Esophagus squamous epithelium (tissue), 5 donors: ENCODE results near the gene FTSJ1. TPM values are rescaled to one million over a fixed set of nuclear protein-coding genes. Genes with fewer than 3 reads are reported as not detected.

ENCODE experiments used
- DNase-seq: peaks from one replicate; lab custom pipeline; 2025; lab: John Stamatoyannopoulos, UW
- H3K27ac ChIP-seq, 4 donors: fragments of 200-600 bp; sonication (generic); one replicate each; pipeline ENCODE4 v1.5.1; 2016 to 2019; ENCODE audit warnings: mild to moderate bottlenecking in 1 of 4
- H3K27me3 ChIP-seq, 4 donors: fragments of 200-600 bp; sonication (generic); 1 replicate in 3 of 4; 2 replicates in 1 of 4; pipeline versions ENCODE4 v1.5.1 to v1.6.0; 2017 to 2021; ENCODE audit warnings: antibody characterized with exemption in 1 of 4
- H3K36me3 ChIP-seq, 3 donors: fragments of 200-600 bp; sonication (generic); one replicate each; pipeline ENCODE4 v1.5.1; 2016 to 2019
- H3K4me1 ChIP-seq, 3 donors: fragments of 200-600 bp; sonication (generic); one replicate each; pipeline ENCODE4 v1.5.1; 2017 to 2019
- H3K4me3 ChIP-seq, 4 donors: fragments of 200-600 bp; sonication (generic); 1 replicate in 3 of 4; 2 replicates in 1 of 4; pipeline ENCODE4 v1.5.1; 2016 to 2019; ENCODE audit warnings: mild to moderate bottlenecking in 2 of 4, moderate library complexity in 1 of 4
- H3K9me3 ChIP-seq, 3 donors: fragments of 200-600 bp; sonication (generic); one replicate each; pipeline ENCODE4 v1.5.1; 2016 to 2019
- CTCF ChIP-seq, 6 experiments: fragments of 450-650 bp in 4 of 6; fragments of 200-600 bp in 2 of 6; sonication (generic) in 2 of 6; IDR thresholded peaks; one replicate each; pipeline ENCODE4 v1.5.1; 2016 to 2019; ENCODE audit warnings: antibody characterized with exemption in 6 of 6, mild to moderate bottlenecking in 4 of 6, moderate library complexity in 4 of 6
- POLR2A ChIP-seq, 4 donors: fragments of 450-650 bp; IDR thresholded peaks; one replicate each; pipeline ENCODE4 v1.6.1; 2017; ENCODE audit warnings: antibody characterized with exemption in 4 of 4, mild to moderate bottlenecking in 4 of 4, moderate library complexity in 3 of 4
- WGBS, 2 donors: methylation state at CpG; one replicate each; pipeline ENCODE4 v1.1.5; 2018; 5-methylcytosine and 5-hydroxymethylcytosine counted together
- intact Hi-C: fragments of 100-400 bp; cut with DNase I; formaldehyde crosslinking; loops from one replicate; pipeline ENCODE4 v1.15.0; 2022
- total RNA-seq, 4 donors: library from RNA; depleted of rRNA; stranded (reverse); fragments of >200 nt; gene quantifications; one replicate each; pipeline ENCODE4 v1.1.0, GENCODE V29; 2016
- donor health status: DM: yes; HTN: yes; CAD: no.

Gene FTSJ1
- total RNA-seq, 4 donors from 2014 or later = 33.4 to 61.8 (median 45.8) TPM

- Histone ChIP-seq H3K9me3 (no peaks in the 10 kb centered on the region), H3K27me3 (no peaks in the 10 kb centered on the region), H3K4me1 (peaks cover 0 to 25% (median 3%) of the 10 kb centered on the region in 3 donors), H3K27ac (no peak overlapping the region), H3K4me3 (peak overlapping the region in 1 of 4 donors; percentile 77), H3K36me3 (no peaks in the 10 kb centered on the region)
- intact Hi-C loops = no loop called here
- 59 to 69% methylated on average over 5 to 6 of the region's 6 CpGs for WGBS, 2 donors
- no peak for DNase-seq
- no peak for TF ChIP-seq CTCF (IDR thresholded peaks at IDR 0.05)
- TF ChIP-seq POLR2A (IDR thresholded peaks at IDR 0.05) = no peak
Measured at GRCh38 chrX:48474581-48474980, 1.4 kb upstream of the FTSJ1 start.

DNA sequence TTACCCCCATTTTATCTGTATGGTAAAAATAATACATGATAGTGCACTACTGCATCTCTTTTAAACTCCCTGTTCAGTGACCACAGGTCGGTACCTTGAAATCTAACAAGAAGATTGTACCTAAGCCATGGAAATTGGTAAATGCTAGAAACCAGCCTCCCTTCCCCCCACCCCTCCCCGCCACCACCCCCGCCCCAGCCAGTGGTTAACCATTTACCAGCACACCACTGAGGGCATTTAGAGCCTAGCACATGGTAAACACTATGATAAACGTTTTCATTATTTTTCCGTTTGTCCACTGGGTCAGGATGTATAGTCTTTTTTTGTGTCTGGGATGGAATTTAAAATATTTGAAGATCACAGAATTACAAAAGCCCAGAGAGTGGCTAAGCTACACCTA lies 703 bp upstream of the FTSJ1 start:
- Histone ChIP-seq H3K9me3 (no peaks in the 10 kb centered on the region), H3K4me1 (peaks cover 0 to 25% (median 3%) of the 10 kb centered on the region in 3 donors), H3K36me3 (peaks cover 0 to under 1% (median 0%) of the 10 kb centered on the region in 3 donors), H3K27ac (peak overlapping the region; percentile 86 to 89 (median 88)), H3K4me3 (peak overlapping the region; percentile 62 to 77 (median 69)), H3K27me3 (no peaks in the 10 kb centered on the region)
- no peak for DNase-seq
- 0 to 14% methylated on average over 5 of the region's 5 CpGs for WGBS, 2 donors
- TF ChIP-seq POLR2A (IDR thresholded peaks at IDR 0.05) (no peak), CTCF (IDR thresholded peaks at IDR 0.05) (no peak)
- intact Hi-C loops = no loop called here

GRCh38 chrX:48476919-48477318 lies 920 bp downstream of the FTSJ1 start:
- Histone ChIP-seq H3K27me3 (no peaks in the 10 kb centered on the region), H3K4me3 (peak overlapping the region; percentile 62 to 77 (median 69)), H3K4me1 (peaks cover 0 to 25% (median 3%) of the 10 kb centered on the region in 3 donors), H3K27ac (peak overlapping the region in 3 of 4 donors; percentile 86 to 89 (median 86)), H3K9me3 (no peaks in the 10 kb centered on the region), H3K36me3 (peaks cover 0 to 16% (median 5%) of the 10 kb centered on the region in 3 donors)
- DNase-seq = no peak
- 39 to 66% methylated on average over 4 of the region's 4 CpGs for WGBS, 2 donors
- intact Hi-C loops = no loop called here
- no peak for TF ChIP-seq CTCF (IDR thresholded peaks at IDR 0.05)
- no peak for TF ChIP-seq POLR2A (IDR thresholded peaks at IDR 0.05)

- intact Hi-C loops = no loop called here
- no peak for TF ChIP-seq POLR2A (IDR thresholded peaks at IDR 0.05)
- TF ChIP-seq CTCF (IDR thresholded peaks at IDR 0.05) = no peak
- H3K4me3 ChIP-seq = no peak overlapping the region
- no peaks in the 10 kb centered on the region for H3K27me3 ChIP-seq
- WGBS, 2 donors = 87 to 88% methylated on average over 10 of the region's 19 CpGs
- DNase-seq = no peak
- no peaks in the 10 kb centered on the region for H3K9me3 ChIP-seq
- H3K27ac ChIP-seq = no peak overlapping the region
- peaks cover 0 to 29% (median 5%) of the 10 kb centered on the region in 3 donors for H3K36me3 ChIP-seq
- H3K4me1 ChIP-seq = peaks cover 0 to 25% (median 3%) of the 10 kb centered on the region in 3 donors
Measured at GRCh38 chrX:48477960-48478755, 2.2 kb downstream of the FTSJ1 start.

- no peak for DNase-seq
- Histone ChIP-seq H3K36me3 (peaks cover 0 to 35% (median 5%) of the 10 kb centered on the region in 3 donors), H3K27me3 (no peaks in the 10 kb centered on the region), H3K9me3 (no peaks in the 10 kb centered on the region), H3K27ac (no peak overlapping the region), H3K4me1 (peaks cover 0 to 25% (median 3%) of the 10 kb centered on the region in 3 donors), H3K4me3 (no peak overlapping the region)
- TF ChIP-seq CTCF (IDR thresholded peaks at IDR 0.05) = no peak
- no peak for TF ChIP-seq POLR2A (IDR thresholded peaks at IDR 0.05)
- 67 to 90% methylated on average over 2 to 4 of the region's 5 CpGs for WGBS, 2 donors
- intact Hi-C loops = no loop called here
Measured at GRCh38 chrX:48478806-48479205, 2.8 kb downstream of the FTSJ1 start.
